ENCODE results near the gene CDH19. TPM values are rescaled to one million over a fixed set of nuclear protein-coding genes. Genes with fewer than 3 reads are reported as not detected.

CDH19 gene
- total RNA-seq, 1 donor from 2014 or later = not detected

DNA sequence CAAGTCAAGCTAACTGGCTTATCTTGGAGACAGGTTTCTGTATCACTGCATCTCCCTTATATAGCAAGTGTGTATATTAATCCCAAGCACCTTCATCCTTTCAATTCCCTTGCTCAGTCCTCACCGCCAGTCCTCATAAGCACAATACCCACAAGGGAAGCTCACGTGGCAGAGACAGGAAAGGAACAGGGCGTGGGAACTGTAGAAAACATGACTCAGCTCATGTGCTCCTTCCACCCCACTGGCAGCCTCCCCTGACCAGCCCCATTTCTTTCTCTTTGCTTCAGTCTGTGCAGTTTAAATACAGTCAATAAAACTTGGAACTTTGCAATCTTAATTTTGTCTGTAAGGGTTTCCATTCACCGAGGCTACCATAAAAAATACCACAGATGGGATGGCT, 36.5 kb upstream of the CDH19 start:
- Mint-ChIP-seq H3K27ac (no peak overlapping the region), H3K4me1 (no peaks in the 10 kb centered on the region), H3K4me3 (no peak overlapping the region), H3K36me3 (ENCODE audit: low read depth) (no peaks in the 10 kb centered on the region), H3K9me3 (peaks cover 6% of the 10 kb centered on the region), H3K27me3 (no peaks in the 10 kb centered on the region)
- CTCF ChIA-PET = no interaction called here
- DNase-seq (no peak), ATAC-seq (ENCODE audit: low read depth) (no peak)
- TF ChIP-seq, protein P1, sequence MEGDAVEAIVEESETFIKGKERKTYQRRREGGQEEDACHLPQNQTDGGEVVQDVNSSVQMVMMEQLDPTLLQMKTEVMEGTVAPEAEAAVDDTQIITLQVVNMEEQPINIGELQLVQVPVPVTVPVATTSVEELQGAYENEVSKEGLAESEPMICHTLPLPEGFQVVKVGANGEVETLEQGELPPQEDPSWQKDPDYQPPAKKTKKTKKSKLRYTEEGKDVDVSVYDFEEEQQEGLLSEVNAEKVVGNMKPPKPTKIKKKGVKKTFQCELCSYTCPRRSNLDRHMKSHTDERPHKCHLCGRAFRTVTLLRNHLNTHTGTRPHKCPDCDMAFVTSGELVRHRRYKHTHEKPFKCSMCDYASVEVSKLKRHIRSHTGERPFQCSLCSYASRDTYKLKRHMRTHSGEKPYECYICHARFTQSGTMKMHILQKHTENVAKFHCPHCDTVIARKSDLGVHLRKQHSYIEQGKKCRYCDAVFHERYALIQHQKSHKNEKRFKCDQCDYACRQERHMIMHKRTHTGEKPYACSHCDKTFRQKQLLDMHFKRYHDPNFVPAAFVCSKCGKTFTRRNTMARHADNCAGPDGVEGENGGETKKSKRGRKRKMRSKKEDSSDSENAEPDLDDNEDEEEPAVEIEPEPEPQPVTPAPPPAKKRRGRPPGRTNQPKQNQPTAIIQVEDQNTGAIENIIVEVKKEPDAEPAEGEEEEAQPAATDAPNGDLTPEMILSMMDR (IDR thresholded peaks at IDR 0.05) = no peak
- POLR2A ChIA-PET = no interaction called here
- intact Hi-C loops (cut with micrococcal nuclease) = no loop called here

DNA sequence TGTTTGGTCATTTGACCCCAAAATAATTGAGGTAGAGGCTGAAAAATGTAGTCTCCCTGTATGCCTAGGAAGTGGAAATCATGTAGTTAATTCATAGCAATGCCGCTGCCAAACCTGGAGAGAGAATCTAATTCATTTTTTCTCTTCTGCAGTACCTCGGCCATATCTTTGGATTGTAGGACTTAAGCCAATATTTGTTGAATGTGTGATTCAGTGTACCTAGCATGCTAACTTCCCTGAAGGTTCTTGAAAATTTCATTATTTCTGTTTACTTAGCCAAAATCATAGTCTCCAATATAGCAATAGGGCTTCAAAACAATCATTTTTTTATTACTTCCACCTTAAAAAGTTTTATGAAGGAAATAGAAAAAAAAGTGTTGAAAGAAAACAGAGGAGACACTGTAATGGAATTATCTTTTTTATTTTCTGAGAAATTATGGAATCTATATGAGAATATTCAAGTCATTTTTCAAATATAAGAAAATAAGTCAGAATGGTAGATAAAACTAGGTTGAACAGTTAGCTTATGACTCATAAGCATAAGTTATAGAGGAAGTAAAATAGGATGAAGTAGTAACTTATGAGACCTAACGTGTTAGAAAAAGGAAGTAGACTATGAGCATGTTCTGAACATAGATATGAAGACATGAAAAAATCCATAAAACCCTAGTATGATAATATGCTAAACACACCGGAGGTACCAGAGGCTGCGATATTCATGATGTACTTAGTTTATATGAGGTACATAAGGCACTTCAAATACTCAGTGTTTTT, 35.2 kb upstream of the CDH19 start:
- Mint-ChIP-seq H3K4me1 (no peaks in the 10 kb centered on the region), H3K27me3 (no peaks in the 10 kb centered on the region), H3K9me3 (peaks cover 6% of the 10 kb centered on the region), H3K36me3 (ENCODE audit: low read depth) (no peaks in the 10 kb centered on the region), H3K4me3 (no peak overlapping the region), H3K27ac (no peak overlapping the region)
- intact Hi-C loops (cut with micrococcal nuclease) = no loop called here
- TF ChIP-seq, protein P1 (IDR thresholded peaks at IDR 0.05) = no peak
- DNase-seq = no peak
- ChIA-PET CTCF (no interaction called here), POLR2A (no interaction called here)
- no peak for ATAC-seq (ENCODE audit: low read depth)

DNA sequence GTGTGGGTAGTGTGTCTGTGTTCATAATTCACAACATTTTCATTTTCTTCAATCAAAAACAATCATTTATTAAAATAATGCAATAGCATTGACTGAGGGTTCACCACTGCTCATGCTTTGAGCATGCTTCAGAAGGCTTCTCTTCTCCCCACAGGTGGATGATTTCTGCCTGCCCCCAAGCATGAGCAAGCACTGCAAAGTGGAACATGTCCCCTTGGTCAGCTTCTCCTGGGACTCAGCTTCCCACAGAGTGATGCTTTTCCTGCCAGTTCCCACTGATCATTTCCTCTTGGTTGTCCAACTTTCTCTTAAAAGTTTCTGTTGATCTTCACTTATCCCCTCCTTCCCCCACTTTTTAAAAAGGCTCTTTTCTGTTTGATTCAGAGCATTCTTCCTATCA, 31.5 kb upstream of the CDH19 start:
- Mint-ChIP-seq H3K27ac (no peak overlapping the region), H3K4me3 (no peak overlapping the region), H3K27me3 (no peaks in the 10 kb centered on the region), H3K4me1 (no peaks in the 10 kb centered on the region), H3K36me3 (ENCODE audit: low read depth) (no peaks in the 10 kb centered on the region), H3K9me3 (peaks cover 2% of the 10 kb centered on the region)
- ATAC-seq (ENCODE audit: low read depth) = no peak
- ChIA-PET POLR2A (no interaction called here), CTCF (no interaction called here)
- TF ChIP-seq, protein P1 (IDR thresholded peaks at IDR 0.05) = no peak
- no peak for DNase-seq
- intact Hi-C loops (cut with micrococcal nuclease) = no loop called here

DNA sequence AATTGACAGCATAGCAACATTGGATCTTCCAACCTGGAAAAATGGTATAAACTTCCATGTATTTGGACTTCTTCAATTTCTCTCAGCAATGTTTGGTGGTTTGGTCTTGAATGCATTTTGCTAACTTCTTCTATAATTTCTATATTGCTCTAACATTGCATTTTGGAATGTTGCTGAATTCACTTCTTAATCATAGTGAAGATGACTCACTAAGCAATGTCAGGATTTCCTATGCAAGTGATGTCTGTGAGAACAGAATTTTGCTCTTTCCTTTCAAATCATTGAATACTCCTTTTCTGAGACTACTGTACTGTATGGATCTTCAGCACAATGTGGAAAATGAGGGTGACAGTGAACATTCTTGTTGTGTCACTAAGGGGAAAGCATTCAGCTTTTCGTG, 28.9 kb upstream of the CDH19 start:
- Mint-ChIP-seq H3K36me3 (ENCODE audit: low read depth) (no peaks in the 10 kb centered on the region), H3K9me3 (no peaks in the 10 kb centered on the region), H3K4me3 (no peak overlapping the region), H3K27me3 (no peaks in the 10 kb centered on the region), H3K4me1 (no peaks in the 10 kb centered on the region), H3K27ac (no peak overlapping the region)
- ATAC-seq (ENCODE audit: low read depth) (no peak), DNase-seq (no peak)
- TF ChIP-seq, protein P1 (IDR thresholded peaks at IDR 0.05) = no peak
- CTCF ChIA-PET = no interaction called here
- POLR2A ChIA-PET = no interaction called here
- intact Hi-C loops (cut with micrococcal nuclease) = no loop called here

DNA sequence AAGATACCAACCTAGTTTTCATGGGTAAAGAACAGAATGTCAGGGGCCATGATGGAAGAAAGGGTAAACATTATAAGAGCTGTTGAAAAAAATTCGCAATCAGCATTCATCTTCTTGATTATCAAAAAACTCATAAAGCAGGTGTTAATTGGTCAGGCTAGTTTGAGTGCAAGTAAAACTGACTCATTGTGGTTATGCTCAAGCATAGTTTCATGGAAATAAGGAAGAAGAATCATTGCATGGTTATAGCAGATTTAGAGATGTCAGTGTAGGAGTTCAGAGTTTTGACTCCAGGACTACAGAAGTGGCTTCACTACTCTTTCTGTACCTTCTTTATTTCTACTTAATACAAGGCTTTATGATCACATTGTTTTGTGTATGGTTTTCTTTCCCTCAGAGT, 26.9 kb upstream of the CDH19 start:
- ATAC-seq (ENCODE audit: low read depth) (no peak), DNase-seq (no peak)
- Mint-ChIP-seq H3K4me1 (no peaks in the 10 kb centered on the region), H3K9me3 (peaks cover 3% of the 10 kb centered on the region), H3K4me3 (no peak overlapping the region), H3K27me3 (no peaks in the 10 kb centered on the region), H3K36me3 (ENCODE audit: low read depth) (no peaks in the 10 kb centered on the region), H3K27ac (no peak overlapping the region)
- TF ChIP-seq, protein P1 (IDR thresholded peaks at IDR 0.05) = no peak
- intact Hi-C loops (cut with micrococcal nuclease) = no loop called here
- ChIA-PET POLR2A (no interaction called here), CTCF (no interaction called here)
